Ectodermal cell (in vitro differentiated cells): ENCODE data around the gene FOXN4. TPM values are rescaled to one million over a fixed set of nuclear protein-coding genes. Genes with fewer than 3 reads are reported as not detected.

ENCODE experiments used
- H3K27ac ChIP-seq: 2 replicates; pipeline ENCODE4 v1.7.0; 2013; ENCODE audit warnings: mild to moderate bottlenecking, low read depth, low read length; ENCODE audit not compliant: insufficient read depth, poor library complexity, severe bottlenecking
- H3K27me3 ChIP-seq: 2 replicates; pipeline ENCODE4 v1.7.0; 2013; ENCODE audit warnings: mild to moderate bottlenecking, low read length; ENCODE audit not compliant: insufficient read depth, control insufficient read depth, poor library complexity, severe bottlenecking
- H3K36me3 ChIP-seq: one replicate; pipeline ENCODE4 v1.7.0; 2013; ENCODE audit warnings: low read length; ENCODE audit not compliant: control insufficient read depth, insufficient read depth
- H3K4me1 ChIP-seq: one replicate; pipeline ENCODE4 v1.7.0; 2013; ENCODE audit warnings: low read length; ENCODE audit not compliant: control insufficient read depth, insufficient read depth
- H3K4me3 ChIP-seq: 2 replicates; pipeline ENCODE4 v1.7.0; 2013; ENCODE audit warnings: low read depth, low read length, control low read depth; ENCODE audit not compliant: insufficient read depth
- H3K9me3 ChIP-seq: 2 replicates; pipeline ENCODE4 v1.7.0; 2013; ENCODE audit warnings: mild to moderate bottlenecking, low read length, moderate library complexity; ENCODE audit not compliant: control insufficient read depth
- WGBS, 2 experiments: methylation state at CpG; one replicate each; pipeline ENCODE4 v1.1.7; 2013; ENCODE audit warnings: missing lambda C conversion rate in 2 of 2; 5-methylcytosine and 5-hydroxymethylcytosine counted together
- polyA plus RNA-seq, 4 experiments: library from polyadenylated mRNA; stranded (reverse); fragments of 50-300 nt; gene quantifications; one replicate each; pipeline ENCODE4 v1.2.3, GENCODE V29; 2013

Gene FOXN4
- polyA plus RNA-seq (2013, experiment 1 of 4) = 0.52 TPM
- polyA plus RNA-seq (2013, experiment 2 of 4) = 0.84 TPM
- polyA plus RNA-seq (2013, experiment 3 of 4) = 0.64 TPM
- polyA plus RNA-seq (2013, experiment 4 of 4) = 1.0 TPM

GRCh38 chr12:109308534-109309380, at the start of gene FOXN4:
FOXN4 (minus strand) TSS chr12:109309284; CDS start chr12:109308321, 963 bp downstream.
- H3K27me3 ChIP-seq = peaks cover 76% of the 10 kb centered on the region
- H3K27ac ChIP-seq = no peak within 1 kb of the TSS
- H3K36me3 ChIP-seq = no peaks in the 10 kb centered on the region
- no peaks in the 10 kb centered on the region for H3K9me3 ChIP-seq
- peaks cover 8% of the 10 kb centered on the region for H3K4me1 ChIP-seq
- WGBS, 2 experiments = 8% methylated on average over 40 to 43 of the region's 43 CpGs
- peak within 1 kb of the TSS; percentile 25 for H3K4me3 ChIP-seq

GRCh38 chr12:109358154-109358869, 49.2 kb upstream of the FOXN4 start:
- Histone ChIP-seq H3K27me3 (no peaks in the 10 kb centered on the region), H3K4me1 (no peaks in the 10 kb centered on the region), H3K4me3 (no peak overlapping the region), H3K27ac (no peak overlapping the region), H3K36me3 (no peaks in the 10 kb centered on the region), H3K9me3 (no peaks in the 10 kb centered on the region)
- 90 to 95% methylated on average over 9 to 10 of the region's 10 CpGs for WGBS, 2 experiments

- no peaks in the 10 kb centered on the region for H3K4me1 ChIP-seq
- H3K9me3 ChIP-seq = no peaks in the 10 kb centered on the region
- H3K27ac ChIP-seq = no peak overlapping the region
- H3K36me3 ChIP-seq = no peaks in the 10 kb centered on the region
- H3K27me3 ChIP-seq = no peaks in the 10 kb centered on the region
- 78 to 83% methylated on average over 2 of the region's 2 CpGs for WGBS, 2 experiments
- no peak overlapping the region for H3K4me3 ChIP-seq
These were observed 47.9 kb upstream of the FOXN4 start for GRCh38 chr12:109357032-109357431.

GRCh38 chr12:109356577-109356976, 47.5 kb upstream of the FOXN4 start:
- WGBS, 2 experiments = 92% methylated on average over 2 to 3 of the region's 3 CpGs
- H3K36me3 ChIP-seq = no peaks in the 10 kb centered on the region

GRCh38 chr12:109352184-109352583, 43.1 kb upstream of the FOXN4 start:
- Histone ChIP-seq H3K4me1 (no peaks in the 10 kb centered on the region), H3K4me3 (no peak overlapping the region), H3K36me3 (no peaks in the 10 kb centered on the region), H3K9me3 (no peaks in the 10 kb centered on the region), H3K27me3 (no peaks in the 10 kb centered on the region), H3K27ac (no peak overlapping the region)
- WGBS, 2 experiments = 76 to 79% methylated on average over 5 to 6 of the region's 6 CpGs

More at GRCh38 chr12:109356577-109356976, 47.5 kb upstream of the FOXN4 start:
- Histone ChIP-seq H3K27me3 (no peaks in the 10 kb centered on the region), H3K4me3 (no peak overlapping the region), H3K9me3 (no peaks in the 10 kb centered on the region), H3K27ac (no peak overlapping the region), H3K4me1 (no peaks in the 10 kb centered on the region)

GRCh38 chr12:109347589-109347988, 38.5 kb upstream of the FOXN4 start, which contains the start of gene MYO1H:
MYO1H (plus strand) TSS chr12:109347900; CDS start chr12:109347961, 61 bp downstream.
- Histone ChIP-seq H3K27me3 (no peaks in the 10 kb centered on the region), H3K4me1 (no peaks in the 10 kb centered on the region)
- 93 to 95% methylated on average over 8 of the region's 8 CpGs for WGBS, 2 experiments

GRCh38 chr12:109346920-109347319, 37.8 kb upstream of the FOXN4 start:
- H3K9me3 ChIP-seq = no peaks in the 10 kb centered on the region
- no peaks in the 10 kb centered on the region for H3K36me3 ChIP-seq
- no peak overlapping the region for H3K27ac ChIP-seq
- WGBS, 2 experiments = 93 to 95% methylated on average over 3 of the region's 3 CpGs
- H3K27me3 ChIP-seq = no peaks in the 10 kb centered on the region
- H3K4me1 ChIP-seq = no peaks in the 10 kb centered on the region
- no peak overlapping the region for H3K4me3 ChIP-seq

More at GRCh38 chr12:109347589-109347988, 38.5 kb upstream of the FOXN4 start, which contains the start of gene MYO1H:
- Histone ChIP-seq H3K36me3 (no peaks in the 10 kb centered on the region), H3K4me3 (no peak within 1 kb of the TSS), H3K9me3 (no peaks in the 10 kb centered on the region), H3K27ac (no peak within 1 kb of the TSS)

- Histone ChIP-seq H3K4me3 (no peak overlapping the region), H3K36me3 (no peaks in the 10 kb centered on the region), H3K27me3 (no peaks in the 10 kb centered on the region), H3K27ac (no peak overlapping the region), H3K4me1 (no peaks in the 10 kb centered on the region), H3K9me3 (no peaks in the 10 kb centered on the region)
- WGBS, 2 experiments = 89 to 91% methylated on average over 2 of the region's 2 CpGs
These were observed 36.3 kb upstream of the FOXN4 start for GRCh38 chr12:109345428-109345827.

- Histone ChIP-seq H3K27ac (no peak overlapping the region), H3K4me1 (no peaks in the 10 kb centered on the region), H3K36me3 (no peaks in the 10 kb centered on the region), H3K4me3 (no peak overlapping the region), H3K9me3 (no peaks in the 10 kb centered on the region), H3K27me3 (no peaks in the 10 kb centered on the region)
- 39 to 44% methylated on average over 2 of the region's 2 CpGs for WGBS, 2 experiments
These were observed 34.6 kb upstream of the FOXN4 start for GRCh38 chr12:109343677-109344076.

GRCh38 chr12:109336593-109336992, 27.5 kb upstream of the FOXN4 start:
- H3K4me3 ChIP-seq = no peak overlapping the region
- peaks cover 4% of the 10 kb centered on the region for H3K4me1 ChIP-seq
- no peaks in the 10 kb centered on the region for H3K9me3 ChIP-seq
- WGBS, 2 experiments = 88 to 89% methylated on average over 1 of the region's 1 CpG
- H3K27me3 ChIP-seq = no peaks in the 10 kb centered on the region
- no peaks in the 10 kb centered on the region for H3K36me3 ChIP-seq
- H3K27ac ChIP-seq = no peak overlapping the region
